Hepatocyte (in vitro differentiated cells): ENCODE data around the gene HRCT1. TPM values are rescaled to one million over a fixed set of nuclear protein-coding genes. Genes with fewer than 3 reads are reported as not detected.

Experiments
- DNase-seq: peaks from one replicate; pipeline ENCODE4 v3.0.0-alpha.2; 2016; ENCODE audit warnings: low spot score
- H2AFZ ChIP-seq: fragments of 200-600 bp; sonication (generic); 2 replicates; pipeline ENCODE4 v1.6.0; 2016; ENCODE audit warnings: antibody characterized with exemption, mild to moderate bottlenecking
- H3K27ac ChIP-seq: fragments of 200-600 bp; sonication (generic); 2 replicates; pipeline ENCODE4 v1.5.1; 2016; ENCODE audit warnings: mild to moderate bottlenecking
- H3K27me3 ChIP-seq: fragments of 200-600 bp; sonication (generic); 2 replicates; pipeline ENCODE4 v1.6.1; 2016
- H3K36me3 ChIP-seq: fragments of 200-600 bp; sonication (generic); replicated peaks from 2 replicates; pipeline ENCODE4 v1.5.1; 2016; ENCODE audit warnings: low read depth; ENCODE audit not compliant: insufficient read depth
- H3K4me1 ChIP-seq: fragments of 200-600 bp; sonication (generic); 2 replicates; pipeline ENCODE4 v1.5.1; 2016; ENCODE audit warnings: mild to moderate bottlenecking, moderate library complexity; ENCODE audit not compliant: insufficient read depth
- H3K4me2 ChIP-seq: fragments of 200-600 bp; sonication (generic); 2 replicates; pipeline ENCODE4 v1.6.0; 2016
- H3K4me3 ChIP-seq: fragments of 200-600 bp; sonication (generic); 2 replicates; pipeline ENCODE4 v1.5.1; 2016; ENCODE audit warnings: mild to moderate bottlenecking
- H3K79me2 ChIP-seq: fragments of 200-600 bp; sonication (generic); 2 replicates; pipeline ENCODE4 v1.6.0; 2017; ENCODE audit warnings: mild to moderate bottlenecking
- H3K9me2 ChIP-seq: fragments of 200-600 bp; sonication (generic); replicated peaks from 2 replicates; pipeline ENCODE4 v1.6.0; 2017; ENCODE audit warnings: mild to moderate bottlenecking; ENCODE audit not compliant: insufficient read depth
- H3K9me3 ChIP-seq: fragments of 200-600 bp; sonication (generic); 2 replicates; pipeline ENCODE4 v1.5.1; 2016; ENCODE audit warnings: low read depth, mild to moderate bottlenecking
- H4K20me1 ChIP-seq: fragments of 200-600 bp; sonication (generic); 2 replicates; pipeline ENCODE4 v1.6.0; 2016; ENCODE audit warnings: mild to moderate bottlenecking; ENCODE audit not compliant: insufficient read depth, poor library complexity, severe bottlenecking
- EZH2 ChIP-seq: fragments of 200-600 bp; sonication (generic); IDR thresholded peaks from 2 replicates; pipeline ENCODE4 v1.6.1; 2016; ENCODE audit warnings: antibody characterized with exemption, mild to moderate bottlenecking, borderline replicate concordance
- EZH2phosphoT487 ChIP-seq: fragments of 200-600 bp; sonication (generic); IDR thresholded peaks from one replicate; pipeline ENCODE4 v1.6.1; 2018; ENCODE audit warnings: antibody characterized with exemption, mild to moderate bottlenecking, low read depth, moderate library complexity; ENCODE audit not compliant: unreplicated experiment, severe bottlenecking
- WGBS: methylation state at CpG from one replicate; pipeline ENCODE4 v1.1.6; 2016; ENCODE audit warnings: low lambda C conversion rate; ENCODE audit errors: missing lambda C conversion rate; 5-methylcytosine and 5-hydroxymethylcytosine counted together
- polyA plus RNA-seq: library from polyadenylated mRNA; unstranded; fragments of >200 nt; fragmentation: Nextera tagmentation; extraction: Ambion mirVana; gene quantifications from 2 replicates; pipeline ENCODE4 v1.2.1, GENCODE V29; 2016
- total RNA-seq: library from RNA; depleted of rRNA; stranded (reverse); fragments of >200 nt; gene quantifications from 2 replicates; pipeline ENCODE4 v1.2.3, GENCODE V29; 2014
- TF ChIP-seq, protein P1 (sequence below): fragments of 200-600 bp; sonication (generic); IDR thresholded peaks from 2 replicates; pipeline ENCODE4 v1.5.1; 2016; ENCODE audit warnings: antibody characterized with exemption, mild to moderate bottlenecking; ENCODE audit not compliant: poor library complexity

HRCT1 gene
- total and polyA plus RNA-seq, 2 experiments from 2014 or later: 0.90 to 1.8 TPM

DNA sequence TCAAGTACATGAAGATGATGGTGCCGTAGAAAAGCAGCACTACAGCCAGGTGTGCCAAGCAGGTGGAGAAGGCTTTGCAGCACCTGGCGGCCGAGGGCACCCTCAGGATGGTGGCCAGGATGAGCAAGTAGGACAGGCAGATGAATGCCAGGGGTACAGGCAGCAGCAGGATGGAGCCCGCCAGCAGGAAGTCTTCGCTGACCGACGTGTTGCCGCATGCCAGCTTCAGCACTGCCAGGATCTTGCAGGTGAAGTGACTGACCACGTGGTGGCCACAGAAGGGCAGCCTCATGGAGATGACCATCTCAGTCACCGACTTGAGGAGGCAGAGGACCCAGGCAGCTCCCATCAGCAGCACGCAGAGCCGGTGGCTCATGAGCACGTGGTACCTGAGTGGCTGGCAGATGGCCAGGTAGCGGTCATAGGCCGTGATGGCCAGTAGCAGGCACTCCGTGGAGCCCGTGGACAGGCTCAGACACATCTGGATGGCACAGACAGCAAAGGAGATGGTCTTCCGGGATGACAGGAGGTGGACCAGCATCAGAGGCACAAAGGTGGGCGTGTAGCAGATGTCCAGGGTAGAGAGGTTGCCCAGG lies 36.3 kb upstream of the HRCT1 start:
- no peaks in the 10 kb centered on the region for H4K20me1 ChIP-seq
- H3K9me2 ChIP-seq: no peaks in the 10 kb centered on the region
- H2AFZ ChIP-seq: no peak overlapping the region
- H3K36me3 ChIP-seq: no peaks in the 10 kb centered on the region
- H3K4me2 ChIP-seq: no peak overlapping the region
- no peak overlapping the region for H3K4me3 ChIP-seq
- no peak overlapping the region for H3K27ac ChIP-seq
- no peak for TF ChIP-seq EZH2
- no peak for TF ChIP-seq EZH2phosphoT487
- TF ChIP-seq, protein P1, sequence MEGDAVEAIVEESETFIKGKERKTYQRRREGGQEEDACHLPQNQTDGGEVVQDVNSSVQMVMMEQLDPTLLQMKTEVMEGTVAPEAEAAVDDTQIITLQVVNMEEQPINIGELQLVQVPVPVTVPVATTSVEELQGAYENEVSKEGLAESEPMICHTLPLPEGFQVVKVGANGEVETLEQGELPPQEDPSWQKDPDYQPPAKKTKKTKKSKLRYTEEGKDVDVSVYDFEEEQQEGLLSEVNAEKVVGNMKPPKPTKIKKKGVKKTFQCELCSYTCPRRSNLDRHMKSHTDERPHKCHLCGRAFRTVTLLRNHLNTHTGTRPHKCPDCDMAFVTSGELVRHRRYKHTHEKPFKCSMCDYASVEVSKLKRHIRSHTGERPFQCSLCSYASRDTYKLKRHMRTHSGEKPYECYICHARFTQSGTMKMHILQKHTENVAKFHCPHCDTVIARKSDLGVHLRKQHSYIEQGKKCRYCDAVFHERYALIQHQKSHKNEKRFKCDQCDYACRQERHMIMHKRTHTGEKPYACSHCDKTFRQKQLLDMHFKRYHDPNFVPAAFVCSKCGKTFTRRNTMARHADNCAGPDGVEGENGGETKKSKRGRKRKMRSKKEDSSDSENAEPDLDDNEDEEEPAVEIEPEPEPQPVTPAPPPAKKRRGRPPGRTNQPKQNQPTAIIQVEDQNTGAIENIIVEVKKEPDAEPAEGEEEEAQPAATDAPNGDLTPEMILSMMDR: no peak
- H3K79me2 ChIP-seq: no peaks in the 10 kb centered on the region
- WGBS: 96% methylated on average over 19 of the region's 19 CpGs
- no peaks in the 10 kb centered on the region for H3K4me1 ChIP-seq
- H3K9me3 ChIP-seq: no peaks in the 10 kb centered on the region
- no peaks in the 10 kb centered on the region for H3K27me3 ChIP-seq
- DNase-seq: no peak

DNA sequence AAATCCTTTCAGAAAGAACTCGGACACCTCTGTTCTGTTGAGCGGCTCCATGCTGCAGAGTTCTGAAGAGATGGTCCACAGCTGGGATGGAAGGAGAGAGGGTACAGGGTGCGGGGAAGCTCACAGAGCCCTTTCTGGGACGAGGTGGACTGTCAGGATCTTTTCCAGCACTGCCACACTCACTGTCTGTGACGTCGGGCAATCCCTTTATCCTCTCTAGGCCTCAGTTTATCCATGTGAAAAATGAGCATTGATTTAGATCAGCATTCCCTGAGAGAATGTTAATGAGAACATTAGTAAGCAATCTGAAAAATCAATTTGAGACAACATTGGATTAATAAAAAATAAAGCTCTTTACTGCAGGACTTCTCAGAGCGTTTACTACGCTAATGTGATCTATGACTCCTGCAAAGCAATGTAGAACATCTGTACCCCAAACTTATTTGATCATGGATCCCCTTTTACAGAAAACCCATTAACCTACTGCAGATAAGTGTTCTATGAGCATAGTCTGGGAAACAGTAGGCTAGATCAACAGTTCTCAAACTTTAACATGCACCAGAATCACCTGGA lies 35.6 kb upstream of the HRCT1 start, which contains the start of gene OR13J1:
Gene OR13J1 (minus strand): TSS at position 51 of the 573 bp plus-strand sequence. CDS start 0 bp downstream, at position 51.
- DNase-seq: no peak
- TF ChIP-seq, protein P1: no peak
- TF ChIP-seq EZH2: no peak
- no peak for TF ChIP-seq EZH2phosphoT487
- WGBS: 97% methylated on average over 8 of the region's 8 CpGs

DNA sequence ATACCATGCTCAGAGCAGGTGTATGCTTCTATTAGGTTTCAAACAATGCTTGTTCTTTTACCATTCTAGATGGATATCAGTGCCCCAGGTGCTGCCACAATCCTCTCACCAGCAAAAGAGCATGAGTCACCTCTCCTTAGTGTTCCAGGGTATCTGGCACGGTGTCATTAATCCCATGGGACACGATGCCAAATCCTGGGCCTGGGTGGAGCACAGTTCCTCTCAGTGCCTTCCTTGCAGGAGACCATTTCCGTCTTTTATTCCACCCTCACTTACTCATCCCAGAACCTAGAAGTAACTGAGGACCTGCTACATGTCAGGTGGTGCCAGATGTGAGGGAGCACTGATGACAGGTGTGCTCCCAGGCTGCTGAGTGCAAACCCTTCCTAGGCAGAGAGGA lies 34.5 kb upstream of the HRCT1 start:
- Histone ChIP-seq H2AFZ (no peak overlapping the region), H3K27ac (no peak overlapping the region), H3K4me3 (no peak overlapping the region), H3K79me2 (no peaks in the 10 kb centered on the region), H3K4me1 (no peaks in the 10 kb centered on the region), H4K20me1 (no peaks in the 10 kb centered on the region), H3K4me2 (no peak overlapping the region), H3K36me3 (no peaks in the 10 kb centered on the region), H3K27me3 (no peaks in the 10 kb centered on the region), H3K9me3 (no peaks in the 10 kb centered on the region), H3K9me2 (no peaks in the 10 kb centered on the region)
- DNase-seq: no peak
- WGBS: 72% methylated on average over 3 of the region's 3 CpGs
- TF ChIP-seq, protein P1: no peak
- TF ChIP-seq EZH2 (no peak), EZH2phosphoT487 (no peak)

More for the DNA sequence above, 35.6 kb upstream of the HRCT1 start, which contains the start of gene OR13J1:
- no peaks in the 10 kb centered on the region for H3K4me1 ChIP-seq
- no peaks in the 10 kb centered on the region for H3K9me2 ChIP-seq
- H3K27ac ChIP-seq: no peak within 1 kb of the TSS
- no peak within 1 kb of the TSS for H2AFZ ChIP-seq
- H3K36me3 ChIP-seq: no peaks in the 10 kb centered on the region
- H3K4me2 ChIP-seq: no peak within 1 kb of the TSS
- no peaks in the 10 kb centered on the region for H3K9me3 ChIP-seq
- no peaks in the 10 kb centered on the region for H4K20me1 ChIP-seq
- no peaks in the 10 kb centered on the region for H3K79me2 ChIP-seq
- H3K4me3 ChIP-seq: no peak within 1 kb of the TSS
- no peaks in the 10 kb centered on the region for H3K27me3 ChIP-seq
